K562 (cell line): ENCODE data around the gene RANBP3.
"Not testable (repeated sequence)": the region's sequence is repeated elsewhere in the genome, so short reads cannot be mapped to it uniquely, and the experiment has no call there.

Experiments
- BRD4 ChIP-seq: fragments of 200-600 bp; sonication (generic); IDR thresholded peaks from 2 replicates; pipeline ENCODE4 v1.6.1; 2017; ENCODE audit warnings: inconsistent platforms
- CTCF ChIP-seq, 3 experiments: IDR thresholded peaks in 2 of 3; conservative IDR thresholded peaks in 1 of 3; 2 replicates each; pipeline ENCODE4 v1.5.1; 2011 to 2012; ENCODE audit warnings: low read length in 3 of 3, mild to moderate bottlenecking in 3 of 3, control low read depth in 2 of 3, improper control_type of control experiment in 1 of 3, inconsistent platforms in 1 of 3, low read depth in 1 of 3, mixed read lengths in 1 of 3, moderate library complexity in 1 of 3; ENCODE audit not compliant: insufficient read depth in 2 of 3
- E2F6 ChIP-seq, 2 experiments: IDR thresholded peaks; 2 replicates each; pipeline ENCODE4 v1.6.1; 2011; ENCODE audit warnings: borderline replicate concordance in 1 of 2, control low read depth in 1 of 2, low read depth in 1 of 2, low read length in 1 of 2, mild to moderate bottlenecking in 1 of 2, mixed read lengths in 1 of 2, moderate library complexity in 1 of 2; ENCODE audit not compliant: insufficient read depth in 1 of 2, insufficient read length in 1 of 2, poor library complexity in 1 of 2, severe bottlenecking in 1 of 2; ENCODE audit errors: extremely low read depth in 1 of 2
- HOMEZ ChIP-seq: fragments of 250-450 bp; sonication (Bioruptor Pico); IDR thresholded peaks from 2 replicates; pipeline ENCODE4 v1.4.0; 2020; ENCODE audit warnings: mild to moderate bottlenecking, moderate library complexity
- POLR2AphosphoS5 ChIP-seq: IDR thresholded peaks from 2 replicates; pipeline ENCODE4 v1.6.1; 2011; ENCODE audit warnings: mild to moderate bottlenecking, low read depth, low read length, moderate library complexity; ENCODE audit not compliant: control insufficient read depth, insufficient read depth
- REST ChIP-seq, 2 experiments: fragments of 450-650 bp; formaldehyde crosslinking in 1 of 2; IDR thresholded peaks; 2 replicates each; pipeline versions ENCODE4 v1.4.0 to v1.6.1; 2014 to 2020; ENCODE audit warnings: mild to moderate bottlenecking in 2 of 2, borderline replicate concordance in 1 of 2, low read depth in 1 of 2
- RNF2 ChIP-seq: sonication (generic); IDR thresholded peaks from 2 replicates; pipeline ENCODE4 v1.6.1; 2016
- SAFB2 ChIP-seq: fragments of 200-400 bp; formaldehyde crosslinking; IDR thresholded peaks from 2 replicates; pipeline ENCODE4 v1.6.1; 2018; ENCODE audit warnings: borderline replicate concordance, low read length, low read depth, moderate library complexity; ENCODE audit not compliant: severe bottlenecking
- SRSF7 ChIP-seq: fragments of 200-400 bp; formaldehyde crosslinking; optimal IDR thresholded peaks from 2 replicates; pipeline ENCODE3; 2017; ENCODE audit warnings: mild to moderate bottlenecking, low read depth, low read length
- ZBTB11 ChIP-seq, 3 experiments: fragments of 200-800 bp in 1 of 3; fragments of 250-450 bp in 1 of 3; fragments of 450-650 bp in 1 of 3; sonication (Bioruptor Pico) in 1 of 3; sonication (Bioruptor generic) in 1 of 3; formaldehyde crosslinking in 1 of 3; IDR thresholded peaks; 2 replicates each; pipeline versions ENCODE4 v1.6.1 to v1.8.0; 2016 to 2022; ENCODE audit warnings: mild to moderate bottlenecking in 2 of 3, missing genetic modification characterization in 2 of 3, missing compliant biosample characterization in 1 of 3, moderate library complexity in 1 of 3

GRCh38 chr19:5985837-5986236 lies 7.9 kb upstream of the RANBP3 start:
- not testable (repeated sequence) for TF ChIP-seq E2F6 (IDR thresholded peaks at IDR 0.05; ENCODE audit: borderline replicate concordance in 1 of 2, extremely low read depth in 1 of 2, insufficient read depth in 1 of 2, insufficient read length in 1 of 2, low read depth in 1 of 2, low read length in 1 of 2, poor library complexity in 1 of 2, severe bottlenecking in 1 of 2); HOMEZ (CRISPR knock-in tag); CTCF (IDR thresholded peaks at IDR 0.05 in 2 of 3, conservative IDR thresholded peaks at IDR 0.05 in 1 of 3; ENCODE audit: insufficient read depth in 2 of 3, low read depth in 1 of 3, low read length in 3 of 3); POLR2AphosphoS5; REST (IDR thresholded peaks at IDR 0.05; ENCODE audit: borderline replicate concordance); REST (CRISPR knock-in tag; IDR thresholded peaks at IDR 0.05; ENCODE audit: low read depth); BRD4; RNF2; SRSF7; ZBTB11 (CRISPR knock-in tag; IDR thresholded peaks at IDR 0.05); SAFB2
